Measurements from ENCODE around the gene NEU4. TPM values are rescaled to one million over a fixed set of nuclear protein-coding genes. Genes with fewer than 3 reads are reported as not detected.

NEU4 gene
- total and polyA plus RNA-seq, 9 of the 15 experiments (the other 6 are each of a cell fraction or from before 2014, with no cell fraction given), result 0.01 to 0.40 TPM; not detected in 7

GRCh38 chr2:241760301-241760771 lies 48.7 kb upstream of the NEU4 start (continued):
- TF ChIP-seq, protein P1, sequence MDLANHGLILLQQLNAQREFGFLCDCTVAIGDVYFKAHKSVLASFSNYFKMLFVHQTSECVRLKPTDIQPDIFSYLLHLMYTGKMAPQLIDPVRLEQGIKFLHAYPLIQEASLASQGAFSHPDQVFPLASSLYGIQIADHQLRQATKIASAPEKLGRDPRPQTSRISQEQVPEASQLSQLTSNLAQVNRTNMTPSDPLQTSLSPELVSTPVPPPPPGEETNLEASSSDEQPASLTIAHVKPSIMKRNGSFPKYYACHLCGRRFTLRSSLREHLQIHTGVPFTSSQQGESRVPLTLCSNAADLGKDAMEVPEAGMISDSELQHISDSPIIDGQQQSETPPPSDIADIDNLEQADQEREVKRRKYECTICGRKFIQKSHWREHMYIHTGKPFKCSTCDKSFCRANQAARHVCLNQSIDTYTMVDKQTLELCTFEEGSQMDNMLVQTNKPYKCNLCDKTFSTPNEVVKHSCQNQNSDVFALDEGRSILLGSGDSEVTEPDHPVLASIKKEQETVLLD (IDR thresholded peaks at IDR 0.05), result no peak
- no peak for TF ChIP-seq PURB (CRISPR knock-in tag; IDR thresholded peaks at IDR 0.05; ENCODE audit: low read depth)
- TF ChIP-seq RREB1 (CRISPR knock-in tag; IDR thresholded peaks at IDR 0.05), result no peak
- TF ChIP-seq XRCC5 (IDR thresholded peaks at IDR 0.05; ENCODE audit: low read depth, low read length), result 0 out of 2 replicates have a peak, but pooled peaks have one; percentile 45
- no peak for TF ChIP-seq RBM17 (IDR thresholded peaks at IDR 0.05; ENCODE audit: borderline replicate concordance, low read depth, low read length)
- TF ChIP-seq NEUROD1 (IDR thresholded peaks at IDR 0.05; ENCODE audit: borderline replicate concordance, low read depth, low read length, partially characterized antibody), result no peak
- TF ChIP-seq ZNF699 (CRISPR knock-in tag; IDR thresholded peaks at IDR 0.05; ENCODE audit: insufficient replicate concordance), result no peak
- TF ChIP-seq ZNF23 (CRISPR knock-in tag; IDR thresholded peaks at IDR 0.05), result no peak
- no peak for TF ChIP-seq ZKSCAN3 (CRISPR knock-in tag; IDR thresholded peaks at IDR 0.05)
- TF ChIP-seq NR2F6 (CRISPR knock-in tag; IDR thresholded peaks at IDR 0.05), result no peak
- no peak for TF ChIP-seq TEAD4 (IDR thresholded peaks at IDR 0.05; ENCODE audit: low read length)
- no peak for TF ChIP-seq TEAD4 (CRISPR knock-in tag; IDR thresholded peaks at IDR 0.05; ENCODE audit: borderline replicate concordance)
- peak; percentile 97 for TF ChIP-seq FOXM1 (IDR thresholded peaks at IDR 0.05; ENCODE audit: low read depth)
- no peak for TF ChIP-seq FOXM1 (CRISPR knock-in tag; IDR thresholded peaks at IDR 0.05; ENCODE audit: low read depth)
- TF ChIP-seq ZNF780A (CRISPR knock-in tag; IDR thresholded peaks at IDR 0.05), result no peak
- TF ChIP-seq HDAC3 (IDR thresholded peaks at IDR 0.05; ENCODE audit: borderline replicate concordance, partially characterized antibody), result no peak
- TF ChIP-seq CXXC5 (CRISPR knock-in tag; IDR thresholded peaks at IDR 0.05), result no peak
- no peak for TF ChIP-seq ZNF277 (CRISPR knock-in tag; IDR thresholded peaks at IDR 0.05; ENCODE audit: borderline replicate concordance)
- TF ChIP-seq, protein P2, sequence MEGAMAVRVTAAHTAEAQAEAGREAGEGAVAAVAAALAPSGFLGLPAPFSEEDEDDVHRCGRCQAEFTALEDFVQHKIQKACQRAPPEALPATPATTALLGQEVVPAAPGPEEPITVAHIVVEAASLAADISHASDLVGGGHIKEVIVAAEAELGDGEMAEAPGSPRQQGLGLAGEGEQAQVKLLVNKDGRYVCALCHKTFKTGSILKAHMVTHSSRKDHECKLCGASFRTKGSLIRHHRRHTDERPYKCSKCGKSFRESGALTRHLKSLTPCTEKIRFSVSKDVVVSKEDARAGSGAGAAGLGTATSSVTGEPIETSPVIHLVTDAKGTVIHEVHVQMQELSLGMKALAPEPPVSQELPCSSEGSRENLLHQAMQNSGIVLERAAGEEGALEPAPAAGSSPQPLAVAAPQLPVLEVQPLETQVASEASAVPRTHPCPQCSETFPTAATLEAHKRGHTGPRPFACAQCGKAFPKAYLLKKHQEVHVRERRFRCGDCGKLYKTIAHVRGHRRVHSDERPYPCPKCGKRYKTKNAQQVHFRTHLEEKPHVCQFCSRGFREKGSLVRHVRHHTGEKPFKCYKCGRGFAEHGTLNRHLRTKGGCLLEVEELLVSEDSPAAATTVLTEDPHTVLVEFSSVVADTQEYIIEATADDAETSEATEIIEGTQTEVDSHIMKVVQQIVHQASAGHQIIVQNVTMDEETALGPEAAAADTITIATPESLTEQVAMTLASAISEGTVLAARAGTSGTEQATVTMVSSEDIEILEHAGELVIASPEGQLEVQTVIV (CRISPR knock-in tag; IDR thresholded peaks at IDR 0.05; ENCODE audit: borderline replicate concordance), result no peak

Measured in K562 (cell line).